HG03108 (cell line): ENCODE results near the gene ANKHD1.

Experiments
- ATAC-seq: cut with Tn5 transposase; IDR thresholded peaks from one replicate; pipeline ENCODE4 v1.9.1; 2021; ENCODE audit warnings: moderate library complexity; ENCODE audit not compliant: unreplicated experiment

Gene ANKHD1

GRCh38 chr5:140588311-140589070 lies 186.9 kb downstream of the ANKHD1 start:
- ATAC-seq, result no peak
